ENCODE data around the gene ACTG1. TPM values are rescaled to one million over a fixed set of nuclear protein-coding genes. Genes with fewer than 3 reads are reported as not detected.

The ACTG1 gene
- total and polyA plus RNA-seq, 9 of the 15 experiments (the other 6 are each of a cell fraction or from before 2014, with no cell fraction given) = 224 to 1,775 (median 568) TPM

GRCh38 chr17:81512562-81513371 lies at the start of gene ACTG1 (continued):
- TF ChIP-seq STAT6 (CRISPR knock-in tag; IDR thresholded peaks at IDR 0.05) (no peak), NR2F6 (CRISPR knock-in tag; IDR thresholded peaks at IDR 0.05) (no peak), HMG20A (CRISPR knock-in tag; conservative IDR thresholded peaks at IDR 0.05) (no peak), BACH1 (tag; IDR thresholded peaks at IDR 0.05) (peak; percentile 91; the same call in 1 of the 2 replicates), MXI1 (IDR thresholded peaks at IDR 0.05; ENCODE audit: low read depth, low read length) (no peak), HDAC3 (IDR thresholded peaks at IDR 0.05; ENCODE audit: borderline replicate concordance, partially characterized antibody) (no peak), HLTF (IDR thresholded peaks at IDR 0.05) (no peak), SIX5 (IDR thresholded peaks at IDR 0.05; ENCODE audit: borderline replicate concordance in 1 of 2, insufficient read depth in 1 of 2, low read depth in 1 of 2, low read length in 2 of 2) (no peak), SFPQ (IDR thresholded peaks at IDR 0.05; ENCODE audit: low read depth, low read length) (no peak), USF2 (CRISPR knock-in tag; IDR thresholded peaks at IDR 0.05) (peak; percentile 83), ARHGAP35 (IDR thresholded peaks at IDR 0.05; ENCODE audit: partially characterized antibody) (no peak), PTTG1 (tag; IDR thresholded peaks at IDR 0.05; ENCODE audit: low read depth) (no peak), MTA3 (IDR thresholded peaks at IDR 0.05; ENCODE audit: borderline replicate concordance) (peak; percentile 85; the same call in 1 of the 2 replicates), FOXO4 (CRISPR knock-in tag; IDR thresholded peaks at IDR 0.05) (no peak), ZBTB9 (CRISPR knock-in tag; IDR thresholded peaks at IDR 0.05) (peak; percentile 40; the same call in 1 of the 2 replicates), NFIC (IDR thresholded peaks at IDR 0.05) (peak; percentile 67), KDM1A (IDR thresholded peaks at IDR 0.05) (no peak)
- TF ChIP-seq, protein P1, sequence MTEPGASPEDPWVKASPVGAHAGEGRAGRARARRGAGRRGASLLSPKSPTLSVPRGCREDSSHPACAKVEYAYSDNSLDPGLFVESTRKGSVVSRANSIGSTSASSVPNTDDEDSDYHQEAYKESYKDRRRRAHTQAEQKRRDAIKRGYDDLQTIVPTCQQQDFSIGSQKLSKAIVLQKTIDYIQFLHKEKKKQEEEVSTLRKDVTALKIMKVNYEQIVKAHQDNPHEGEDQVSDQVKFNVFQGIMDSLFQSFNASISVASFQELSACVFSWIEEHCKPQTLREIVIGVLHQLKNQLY (CRISPR knock-in tag; conservative IDR thresholded peaks at IDR 0.05) = no peak

All from K562 (cell line).